ENCODE measurements around the gene SLC28A1.

SLC28A1 gene

DNA sequence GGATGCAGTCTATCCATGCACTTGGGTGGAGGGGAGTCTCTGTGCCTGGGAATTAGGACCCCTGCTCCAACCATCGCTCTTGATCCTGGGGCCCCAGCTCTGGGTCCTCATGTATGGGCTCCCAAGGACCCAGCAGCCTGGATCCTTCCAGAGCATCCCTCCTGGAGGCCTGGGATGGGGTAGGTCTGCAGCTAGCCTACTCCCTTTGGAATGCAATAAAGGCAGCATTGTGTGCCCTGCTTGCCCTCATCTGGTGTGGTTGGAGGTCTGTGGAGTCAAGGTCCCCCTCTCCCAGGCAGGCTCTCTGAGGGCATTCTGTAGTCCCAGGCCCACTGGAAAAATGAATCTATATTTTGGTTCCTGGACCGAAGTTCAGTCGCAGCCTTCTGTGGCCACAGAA, 15.0 kb upstream of the SLC28A1 start:
- no peaks in the 10 kb centered on the region for H4K20me1 ChIP-seq (ENCODE audit: insufficient read depth, low read length)
- ATAC-seq (ENCODE audit: insufficient read depth, low read depth) (no peak), DNase-seq (no peak)
- TF ChIP-seq EZH2 (IDR thresholded peaks at IDR 0.05; ENCODE audit: borderline replicate concordance, low read depth, low read length, severe bottlenecking) = no peak
- TF ChIP-seq CTCF (IDR thresholded peaks at IDR 0.05; ENCODE audit: borderline replicate concordance, extremely low read depth, low read length, poor library complexity, severe bottlenecking) = no peak
- H2AFZ ChIP-seq (ENCODE audit: low read depth, low read length) = no peak overlapping the region
- no peaks in the 10 kb centered on the region for H3K79me2 ChIP-seq (ENCODE audit: insufficient read depth, low read length)
- no peak overlapping the region for H3K27ac ChIP-seq (ENCODE audit: low read length)
- no peaks in the 10 kb centered on the region for H3K27me3 ChIP-seq (ENCODE audit: insufficient read depth, low read length, poor library complexity)
- no peaks in the 10 kb centered on the region for H3K9me3 ChIP-seq (ENCODE audit: insufficient read depth, low read length, severe bottlenecking)
- no peak overlapping the region for H3K4me3 ChIP-seq (ENCODE audit: low read depth in 1 of 2, low read length in 2 of 2)
- no peaks in the 10 kb centered on the region for H3K4me1 ChIP-seq (ENCODE audit: insufficient read depth, low read length)
- H3K9ac ChIP-seq (ENCODE audit: low read depth, low read length) = no peak overlapping the region
- no peak overlapping the region for H3K4me2 ChIP-seq (ENCODE audit: insufficient read depth, low read length)
- no peaks in the 10 kb centered on the region for H3K36me3 ChIP-seq (ENCODE audit: insufficient read depth, low read length)

GRCh38 chr15:84871428-84871985, 13.0 kb upstream of the SLC28A1 start:
- Histone ChIP-seq H4K20me1 (ENCODE audit: insufficient read depth, low read length) (no peaks in the 10 kb centered on the region), H3K27me3 (ENCODE audit: insufficient read depth, low read length, poor library complexity) (no peaks in the 10 kb centered on the region), H3K9me3 (ENCODE audit: insufficient read depth, low read length, severe bottlenecking) (no peaks in the 10 kb centered on the region), H3K4me1 (ENCODE audit: insufficient read depth, low read length) (no peaks in the 10 kb centered on the region), H3K4me3 (ENCODE audit: low read depth in 1 of 2, low read length in 2 of 2) (no peak overlapping the region), H3K9ac (ENCODE audit: low read depth, low read length) (no peak overlapping the region), H3K27ac (ENCODE audit: low read length) (no peak overlapping the region), H2AFZ (ENCODE audit: low read depth, low read length) (no peak overlapping the region), H3K4me2 (ENCODE audit: insufficient read depth, low read length) (no peak overlapping the region), H3K36me3 (ENCODE audit: insufficient read depth, low read length) (no peaks in the 10 kb centered on the region), H3K79me2 (ENCODE audit: insufficient read depth, low read length) (no peaks in the 10 kb centered on the region)
- TF ChIP-seq EZH2 (IDR thresholded peaks at IDR 0.05; ENCODE audit: borderline replicate concordance, low read depth, low read length, severe bottlenecking) (no peak), CTCF (IDR thresholded peaks at IDR 0.05; ENCODE audit: borderline replicate concordance, extremely low read depth, low read length, poor library complexity, severe bottlenecking) (peak; percentile 3)
- DNase-seq (no peak), ATAC-seq (ENCODE audit: insufficient read depth, low read depth) (no peak)

DNA sequence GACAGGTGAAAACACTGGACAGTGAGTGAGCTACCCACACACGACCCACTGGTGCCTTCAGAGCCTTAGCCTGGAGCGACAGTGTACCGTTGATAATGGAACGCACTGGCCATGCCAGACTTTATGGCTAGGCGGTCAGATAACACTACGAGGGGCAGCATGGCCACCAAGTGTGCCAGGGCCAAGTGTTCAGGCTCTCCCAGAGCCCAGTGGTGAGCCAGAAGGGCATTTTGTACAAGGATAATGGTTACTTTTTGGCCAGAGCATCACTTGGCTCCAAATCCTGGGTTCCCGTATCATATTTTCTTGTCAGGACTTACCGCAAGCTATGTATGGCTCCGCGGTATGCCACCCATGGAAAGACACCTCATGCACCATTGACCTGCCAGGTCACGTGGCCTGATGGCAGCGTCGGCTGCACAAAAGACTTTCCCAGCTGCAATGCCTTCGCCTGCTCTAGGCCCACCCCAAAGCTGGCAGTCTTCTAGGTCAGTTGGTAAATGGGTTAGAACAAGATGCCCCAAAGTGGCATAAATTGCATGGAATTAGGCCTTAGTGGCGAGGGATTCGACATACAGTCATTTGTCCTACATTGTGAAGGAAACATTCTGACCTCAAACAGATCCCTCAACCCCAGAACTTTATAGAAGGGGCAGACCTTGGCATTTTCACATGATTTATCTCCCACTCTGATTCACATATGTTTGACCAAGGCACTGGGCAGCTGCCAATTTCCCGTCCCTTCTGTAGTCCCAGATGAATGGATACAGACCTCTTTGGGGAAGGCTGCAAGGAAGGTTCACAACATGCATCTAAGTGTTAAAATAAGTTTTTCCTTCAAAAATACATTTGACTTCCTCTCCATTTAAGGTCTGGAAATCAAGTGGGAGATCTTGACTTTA, 12.2 kb upstream of the SLC28A1 start:
- Histone ChIP-seq H3K36me3 (ENCODE audit: insufficient read depth, low read length) (no peaks in the 10 kb centered on the region), H3K27me3 (ENCODE audit: insufficient read depth, low read length, poor library complexity) (no peaks in the 10 kb centered on the region), H3K9ac (ENCODE audit: low read depth, low read length) (no peak overlapping the region), H4K20me1 (ENCODE audit: insufficient read depth, low read length) (no peaks in the 10 kb centered on the region), H3K27ac (ENCODE audit: low read length) (no peak overlapping the region), H2AFZ (ENCODE audit: low read depth, low read length) (no peak overlapping the region), H3K4me3 (ENCODE audit: low read depth in 1 of 2, low read length in 2 of 2) (no peak overlapping the region), H3K4me1 (ENCODE audit: insufficient read depth, low read length) (no peaks in the 10 kb centered on the region), H3K79me2 (ENCODE audit: insufficient read depth, low read length) (no peaks in the 10 kb centered on the region), H3K4me2 (ENCODE audit: insufficient read depth, low read length) (no peak overlapping the region), H3K9me3 (ENCODE audit: insufficient read depth, low read length, severe bottlenecking) (no peaks in the 10 kb centered on the region)
- no peak for TF ChIP-seq EZH2 (IDR thresholded peaks at IDR 0.05; ENCODE audit: borderline replicate concordance, low read depth, low read length, severe bottlenecking)
- TF ChIP-seq CTCF (IDR thresholded peaks at IDR 0.05; ENCODE audit: borderline replicate concordance, extremely low read depth, low read length, poor library complexity, severe bottlenecking) = no peak
- DNase-seq (no peak), ATAC-seq (ENCODE audit: insufficient read depth, low read depth) (no peak)

All from DND-41 (cell line).